Umbilical cord (tissue), 2 donors: ENCODE measurements around the gene LRMDA. TPM values are rescaled to one million over a fixed set of nuclear protein-coding genes. Genes with fewer than 3 reads are reported as not detected.
A peak's percentile ranks its signal among the peaks of the same experiment; 100 is the strongest.

Experiments
- DNase-seq: peaks from one replicate; pipeline ENCODE4 v3.0.0-alpha.2; 2015; ENCODE audit warnings: low spot score
- total RNA-seq: library from RNA; depleted of rRNA; stranded (reverse); fragments of >200 nt; gene quantifications from one replicate; pipeline ENCODE4 v1.2.3, GENCODE V29; 2014; ENCODE audit warnings: low replicate concordance; ENCODE audit not compliant: insufficient read depth

The LRMDA gene
- total RNA-seq, 1 donor from 2014 or later, result 1.7 TPM

DNA sequence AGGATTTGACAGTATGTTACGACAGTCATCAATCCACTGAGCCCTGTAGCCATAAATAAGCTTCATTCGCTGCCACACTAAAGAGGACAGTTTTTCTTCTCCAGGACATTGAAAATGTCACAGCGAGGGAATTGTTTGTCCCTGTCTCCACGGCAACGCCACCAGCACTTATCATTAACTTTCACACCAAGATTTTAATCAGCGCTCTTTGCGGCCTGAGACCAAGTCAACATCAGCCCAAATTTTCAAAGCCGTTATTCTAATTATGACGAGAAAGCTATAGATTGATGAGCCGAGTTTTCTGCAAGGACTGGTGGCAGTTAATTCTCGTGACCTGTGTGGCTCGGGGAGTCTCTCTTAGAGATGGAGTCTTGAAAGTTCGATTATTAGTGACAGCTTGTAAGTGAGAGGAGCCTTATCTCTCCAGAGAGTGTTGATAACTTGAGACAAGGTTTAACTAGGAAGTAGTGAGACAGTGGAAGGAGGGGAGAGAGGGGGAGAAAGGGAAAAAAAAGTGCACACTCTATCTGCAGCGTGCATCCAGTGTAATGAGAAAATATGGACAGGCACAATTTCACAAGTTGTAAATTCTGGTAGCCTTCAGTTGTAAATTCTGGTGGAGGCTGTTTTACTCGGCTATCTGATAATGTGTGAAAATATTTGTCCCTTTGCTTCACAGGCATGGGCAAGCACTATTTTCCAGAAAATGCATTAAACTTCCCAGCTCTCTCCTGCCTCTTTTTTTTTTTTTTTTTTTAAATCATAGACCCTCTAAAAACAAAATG lies 473.3 kb downstream of the LRMDA start:
- no peak for DNase-seq

DNA sequence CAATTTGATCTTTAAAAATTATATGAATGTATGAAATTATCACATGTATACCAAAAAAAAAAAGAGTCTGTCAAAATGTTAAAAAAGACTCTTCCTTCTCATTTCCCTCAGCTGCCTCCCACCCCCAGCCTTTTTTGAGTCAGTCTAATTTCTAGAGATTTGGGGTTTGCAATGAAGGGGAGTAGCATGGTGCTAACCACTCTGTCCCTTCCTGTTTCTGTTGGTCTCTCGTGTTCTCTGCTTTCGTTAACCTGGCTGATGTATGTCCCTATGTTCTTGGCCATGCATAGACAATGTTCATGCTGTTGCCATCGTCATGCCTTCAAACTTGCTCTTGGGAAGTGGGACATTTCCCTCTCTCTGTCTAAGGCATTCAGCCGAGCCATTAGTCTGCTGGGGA lies 474.1 kb downstream of the LRMDA start:
- no peak for DNase-seq

DNA sequence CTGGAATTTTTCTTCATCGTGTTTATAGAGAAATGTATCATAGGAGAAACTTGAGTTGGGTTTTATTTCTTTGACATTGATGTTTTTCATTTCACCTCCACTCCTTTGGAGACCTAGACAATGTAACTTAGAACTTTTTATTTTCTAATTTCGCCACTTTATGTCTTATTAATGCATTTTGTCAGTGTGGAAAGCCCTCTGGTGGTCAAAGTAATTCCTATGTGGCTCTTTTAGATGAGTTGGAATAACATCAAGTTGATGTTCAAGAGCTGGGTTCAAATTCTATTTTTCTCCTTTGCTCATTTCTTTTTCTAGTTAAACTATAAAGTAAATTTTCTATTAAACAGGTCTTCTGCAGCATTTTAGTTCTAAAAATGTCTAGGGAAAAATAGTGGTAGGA lies 478.6 kb downstream of the LRMDA start:
- peak; percentile 37 for DNase-seq

DNA sequence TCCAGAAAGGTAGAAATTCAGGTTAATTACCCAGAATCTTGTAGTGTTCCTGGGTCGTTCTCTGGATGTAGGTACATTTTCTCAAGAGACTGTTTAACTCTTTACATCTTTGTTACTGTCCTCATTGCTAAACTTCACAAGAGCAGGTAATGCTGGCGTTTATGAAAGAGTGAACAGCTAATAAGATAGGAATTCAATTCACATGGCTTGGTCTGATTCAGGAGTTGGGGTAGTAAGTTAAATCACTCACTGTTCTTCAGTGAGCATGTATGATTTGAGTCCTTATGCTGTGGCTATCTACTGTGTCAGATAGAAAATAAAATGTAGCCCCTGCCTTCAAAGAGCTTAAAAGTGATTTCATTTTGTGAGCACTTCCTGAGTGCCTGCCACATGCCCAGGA lies 480.0 kb downstream of the LRMDA start:
- no peak for DNase-seq

DNA sequence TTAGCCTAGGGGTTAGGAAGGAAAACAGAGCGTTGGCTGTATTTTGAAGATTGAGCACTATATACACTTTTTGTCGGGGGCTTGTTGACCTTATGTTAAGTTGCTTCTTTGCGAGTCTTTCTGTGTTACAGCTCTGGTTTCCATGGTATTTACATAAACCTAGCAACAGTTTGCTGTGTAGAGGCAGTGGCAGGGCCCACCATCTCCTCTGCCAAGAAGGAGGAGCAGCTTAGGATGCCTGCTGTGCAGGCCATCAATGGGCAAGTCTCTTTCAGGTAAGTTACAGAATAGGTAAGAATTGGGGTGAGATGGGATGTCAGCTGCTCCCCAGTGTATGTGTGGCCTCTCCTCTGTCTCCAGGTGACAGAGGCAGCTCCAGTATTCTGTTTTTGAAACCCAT lies 485.5 kb downstream of the LRMDA start:
- DNase-seq, result peak; percentile 14

DNA sequence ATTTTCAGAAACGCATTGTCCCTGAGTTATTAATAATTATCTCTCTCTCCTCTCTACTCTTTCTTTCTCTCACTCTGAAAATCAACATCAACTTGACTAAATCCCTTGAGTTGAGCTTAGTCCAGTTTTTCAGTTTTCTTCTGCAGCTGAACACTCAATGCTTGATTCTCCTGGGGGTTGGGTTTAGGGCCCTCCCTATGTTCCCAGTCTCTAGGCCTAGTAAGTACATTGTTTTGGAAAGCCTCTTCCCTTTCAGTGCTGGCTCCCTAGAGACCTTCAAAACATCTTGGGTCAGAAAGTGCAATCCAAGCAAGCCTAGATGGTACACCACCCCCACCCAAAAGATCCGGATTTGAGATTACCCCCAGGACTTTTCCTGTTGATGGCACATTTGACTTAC lies 488.5 kb downstream of the LRMDA start:
- no peak for DNase-seq

DNA sequence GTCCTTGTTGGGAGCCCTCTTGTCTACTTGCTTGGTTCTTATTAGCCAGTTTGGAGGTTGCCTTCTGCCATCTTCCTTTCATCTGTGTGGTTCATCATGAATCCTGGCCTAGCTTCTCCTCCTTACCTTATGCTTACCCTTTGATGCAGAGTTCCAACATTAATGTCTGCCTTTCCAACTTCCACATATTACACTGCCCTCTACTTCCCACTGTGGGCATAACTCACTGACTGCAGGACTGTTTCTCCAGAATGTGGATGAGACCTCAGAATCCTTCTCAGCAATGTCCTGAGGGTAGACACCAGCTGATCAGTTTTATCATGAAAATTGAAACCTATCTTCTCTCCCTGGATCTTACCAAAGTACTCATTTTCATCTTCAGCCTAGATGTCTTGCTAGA lies 491.0 kb downstream of the LRMDA start:
- DNase-seq, result no peak

DNA sequence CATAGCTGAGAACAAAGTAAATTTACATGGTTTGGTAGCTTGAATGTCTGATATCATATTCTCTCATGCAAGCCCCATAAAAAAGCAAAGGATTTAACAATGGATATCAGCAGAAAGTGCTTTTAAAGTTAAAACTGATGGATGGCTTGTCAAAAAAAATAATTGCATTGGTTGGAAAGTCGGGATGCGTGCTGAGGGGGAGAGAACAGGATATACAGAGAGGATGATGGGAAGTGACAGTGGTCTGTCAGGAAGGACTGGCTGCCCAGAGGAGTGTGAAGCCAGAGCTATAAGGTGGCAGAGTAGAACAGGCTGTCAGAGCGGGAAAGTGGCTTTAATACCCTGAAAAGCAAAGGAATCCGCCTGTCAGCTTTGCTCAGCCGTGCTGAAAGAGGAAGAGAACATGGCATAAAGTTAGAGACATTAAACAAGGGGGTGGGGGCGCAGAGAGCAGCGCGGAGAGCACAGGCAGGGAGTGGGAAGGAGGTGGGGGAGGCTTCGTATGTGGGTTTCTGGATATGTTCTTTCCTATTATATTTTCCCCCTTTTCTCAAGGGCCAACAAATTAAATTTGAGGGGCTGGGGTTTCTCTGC lies 493.0 kb downstream of the LRMDA start:
- no peak for DNase-seq

DNA sequence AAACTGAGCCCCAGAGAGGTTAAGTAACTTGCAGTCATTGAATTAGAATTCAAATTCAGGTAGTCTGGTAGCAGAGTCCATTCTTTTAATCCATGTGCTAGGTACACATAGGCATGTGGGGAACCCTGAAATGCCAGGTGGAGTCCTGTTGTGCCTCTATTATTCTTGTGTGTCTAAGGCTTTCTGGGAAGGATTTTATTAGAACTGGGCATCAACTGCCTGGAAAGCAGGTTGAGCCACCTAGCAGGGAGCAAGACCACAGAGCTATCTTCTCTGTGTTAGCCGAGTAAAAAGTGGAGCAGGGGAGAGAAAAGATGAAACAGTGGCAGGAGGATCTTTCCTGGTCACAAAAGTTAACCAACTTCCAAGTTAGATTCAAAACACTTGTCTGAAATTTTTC lies 494.6 kb downstream of the LRMDA start:
- DNase-seq, result no peak

DNA sequence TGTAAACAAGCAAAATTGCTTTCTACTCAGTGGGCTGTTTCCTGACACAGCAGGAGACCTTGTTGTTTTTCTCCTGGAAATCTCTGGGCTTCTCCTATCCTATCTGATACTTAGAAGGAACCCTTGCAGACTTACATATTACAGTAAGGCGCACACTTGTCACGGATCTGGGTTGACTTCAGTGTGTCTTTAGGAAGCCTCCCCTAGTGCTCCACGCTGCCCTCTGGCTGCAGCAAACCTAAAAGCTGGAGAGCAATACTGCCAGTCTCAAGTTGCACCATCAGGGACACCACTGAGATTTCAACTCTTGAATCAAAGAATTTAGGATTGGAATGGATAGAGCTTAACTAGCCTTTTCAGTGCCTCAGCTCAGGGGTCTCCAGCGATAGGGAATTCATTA lies 495.3 kb downstream of the LRMDA start:
- DNase-seq, result no peak

DNA sequence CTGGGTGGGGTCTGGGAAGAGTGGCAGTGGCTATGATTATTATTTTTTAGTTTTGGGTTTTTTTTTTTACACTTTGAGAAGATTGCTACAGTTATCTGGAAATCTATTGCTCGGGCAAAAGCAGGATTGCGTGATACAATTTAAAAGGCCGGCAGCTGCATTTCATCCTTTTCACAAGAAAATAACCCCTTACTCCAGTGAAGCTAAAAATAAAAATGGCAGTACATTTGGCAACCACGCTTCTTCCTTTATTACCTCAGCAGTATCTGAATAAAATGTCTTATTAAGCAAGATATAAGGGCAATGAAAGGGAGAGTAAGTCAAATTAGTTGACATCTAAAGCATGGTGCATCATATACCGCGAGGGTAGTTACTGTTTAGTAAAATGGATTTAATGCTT lies 496.8 kb downstream of the LRMDA start:
- DNase-seq, result no peak

DNA sequence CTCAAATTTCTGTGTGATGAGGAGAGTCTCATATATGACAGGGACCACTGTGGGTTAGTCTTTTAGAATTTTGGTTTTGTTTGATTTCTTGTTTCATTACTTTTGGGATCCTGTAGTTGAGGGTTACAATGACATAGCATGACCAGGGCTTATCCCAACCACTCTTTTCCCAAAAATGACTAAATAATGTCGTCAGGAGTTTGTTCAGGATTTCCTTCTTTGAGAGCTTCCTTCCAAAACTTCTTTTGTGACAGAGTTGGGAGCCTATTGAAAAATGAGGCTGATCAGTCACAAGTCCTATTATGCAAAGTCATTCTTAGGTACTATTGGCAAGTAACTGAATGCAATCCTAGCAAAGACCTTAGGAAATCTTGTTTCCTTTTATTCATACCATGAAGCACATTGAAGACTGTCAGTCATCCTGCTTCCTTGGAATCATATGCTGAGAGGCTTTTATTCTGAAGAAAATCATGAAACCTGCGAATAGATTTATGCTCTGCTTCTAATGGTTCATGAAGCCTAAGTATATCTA lies 498.3 kb downstream of the LRMDA start:
- DNase-seq, result no peak

DNA sequence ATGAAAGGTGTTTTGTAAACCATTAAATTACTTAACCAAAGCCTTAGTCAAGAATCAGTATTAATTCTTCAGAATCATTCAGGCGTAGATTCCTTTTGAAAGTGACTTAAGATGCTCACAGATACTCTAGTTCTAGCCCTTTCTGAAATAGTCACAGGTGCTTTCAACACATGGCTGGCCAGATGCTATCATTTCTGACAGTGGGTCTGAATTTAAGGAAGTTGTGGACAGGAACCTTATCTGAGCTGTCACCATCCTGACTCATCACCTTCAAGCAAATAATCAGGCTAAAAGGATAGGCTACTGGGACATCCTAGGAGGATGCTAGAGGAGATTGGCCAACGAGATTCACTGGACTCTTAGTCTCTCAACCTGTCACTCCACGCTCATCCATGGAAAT lies 501.5 kb downstream of the LRMDA start:
- no peak for DNase-seq

DNA sequence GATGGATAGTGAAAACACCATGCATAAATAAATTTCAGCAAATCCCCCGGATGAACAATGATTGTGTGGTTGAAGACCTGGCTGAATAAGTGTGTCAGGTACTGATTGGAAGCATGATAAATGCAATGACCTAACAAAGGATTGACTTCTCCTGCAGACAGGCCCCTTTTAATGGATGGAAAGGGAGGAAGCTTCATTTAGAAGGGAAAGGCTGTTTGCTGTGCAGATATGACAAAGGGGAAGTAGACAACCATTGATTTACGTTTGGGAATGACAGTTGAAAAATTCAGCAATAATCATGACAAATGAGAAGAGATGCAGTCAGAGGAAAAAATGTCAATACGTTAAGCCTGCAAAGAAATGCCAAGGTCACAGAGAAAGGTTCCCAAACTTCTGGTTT lies 503.8 kb downstream of the LRMDA start:
- DNase-seq, result no peak

DNA sequence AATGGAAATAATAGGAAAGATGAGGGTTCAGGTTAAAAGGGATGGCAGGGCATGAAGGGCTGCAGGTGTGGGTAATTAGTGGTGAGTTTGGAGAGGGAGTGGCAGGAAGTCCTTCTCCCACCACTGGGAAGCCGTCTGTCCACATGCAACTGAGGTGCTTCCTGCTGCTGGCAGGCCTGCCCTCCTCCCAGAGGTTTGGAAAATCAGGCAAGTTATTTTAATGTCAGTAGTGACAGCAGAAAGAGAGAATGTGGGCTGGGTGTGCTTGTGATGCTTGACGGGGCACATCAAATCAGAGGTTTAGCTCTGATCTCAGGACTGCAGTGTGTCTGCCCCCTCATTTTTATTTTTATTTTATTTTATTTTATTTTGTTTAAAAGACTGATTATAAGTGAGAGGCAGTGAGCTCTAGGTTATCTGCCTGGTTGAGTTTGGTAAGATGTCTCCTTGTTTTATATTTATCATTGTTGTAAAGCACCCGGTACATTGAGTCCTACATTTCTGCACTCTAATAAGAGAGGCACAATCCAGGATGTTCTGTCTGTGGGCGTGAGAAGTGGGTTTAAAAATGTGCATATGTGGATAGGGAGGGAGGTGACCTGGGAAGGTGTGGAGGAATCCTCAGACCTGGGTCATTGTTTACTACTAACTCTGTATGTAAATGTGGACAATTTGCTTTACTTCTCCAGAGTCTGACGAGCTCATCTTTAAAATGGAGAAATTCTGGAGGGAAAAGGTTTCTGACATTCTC lies 504.4 kb downstream of the LRMDA start:
- DNase-seq, result no peak

DNA sequence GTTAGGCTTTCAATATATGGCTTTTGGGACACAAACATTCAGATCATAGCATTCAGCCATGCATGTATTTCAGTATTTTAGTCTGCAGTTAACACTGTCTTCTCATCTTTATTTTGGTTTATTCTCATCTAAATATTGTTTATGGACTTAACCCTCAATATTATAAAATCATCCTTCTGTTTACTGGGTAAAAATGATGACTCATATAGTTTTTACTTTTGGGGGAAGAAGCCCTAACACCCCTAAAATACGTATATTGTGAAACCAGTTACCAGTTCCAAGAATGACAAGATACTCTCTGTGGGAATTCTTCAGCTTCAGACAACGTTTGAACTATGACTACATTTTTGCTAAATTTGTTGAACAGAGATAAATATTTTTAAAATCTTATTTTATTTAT lies 505.4 kb downstream of the LRMDA start:
- no peak for DNase-seq

DNA sequence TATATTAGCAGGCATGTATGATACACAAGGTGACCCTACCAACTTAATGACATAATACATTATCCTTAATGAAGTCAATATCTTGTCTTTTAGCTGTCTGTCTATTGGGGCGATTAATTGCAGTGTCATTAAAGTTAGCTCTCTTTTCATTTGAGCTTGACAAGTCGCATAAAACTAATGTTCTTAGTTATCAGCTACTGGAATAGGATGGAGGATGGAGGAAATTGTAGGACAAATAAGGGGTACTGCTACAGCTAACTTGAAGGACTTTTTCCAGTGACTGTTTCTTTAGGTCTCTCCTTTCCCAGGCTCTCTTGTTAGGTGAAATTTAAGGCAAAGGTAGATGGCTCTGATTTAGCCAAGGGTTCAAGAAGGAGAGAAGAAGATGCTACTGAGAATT lies 506.4 kb downstream of the LRMDA start:
- DNase-seq, result no peak

DNA sequence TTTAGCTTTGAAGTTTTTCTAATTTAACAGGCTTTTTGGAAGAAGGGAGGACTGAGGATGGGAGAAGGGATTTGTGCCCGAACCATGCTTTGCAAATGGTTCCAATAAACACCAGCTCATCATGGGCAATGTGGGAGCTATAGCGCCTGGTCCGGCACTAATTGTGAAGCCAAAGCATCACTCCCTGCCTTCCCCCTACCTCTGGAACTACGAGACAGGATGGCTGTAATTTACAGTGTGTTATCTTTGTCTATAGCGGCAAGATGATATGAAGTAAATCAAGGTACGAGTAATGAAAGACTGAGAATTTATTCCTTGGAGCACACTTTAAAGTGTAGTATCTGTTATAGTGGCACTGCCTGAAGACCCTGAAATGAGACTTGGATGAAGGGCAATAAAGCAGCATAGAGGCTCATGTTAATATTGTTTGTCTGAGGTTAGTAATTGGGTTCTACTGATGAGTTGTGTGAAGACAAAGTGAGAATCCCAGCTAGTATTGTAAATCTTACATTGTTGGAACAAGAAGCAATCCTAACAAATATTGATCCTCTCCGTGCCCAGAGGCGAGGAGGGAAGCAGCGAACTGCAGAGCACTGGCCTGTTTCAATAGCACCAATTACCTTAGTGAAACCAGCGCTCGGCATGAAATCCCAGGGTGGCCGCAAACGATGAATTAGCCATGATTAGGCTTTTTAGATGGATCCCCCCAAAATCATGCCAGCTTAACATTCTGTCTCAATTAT lies 507.1 kb downstream of the LRMDA start:
- no peak for DNase-seq

DNA sequence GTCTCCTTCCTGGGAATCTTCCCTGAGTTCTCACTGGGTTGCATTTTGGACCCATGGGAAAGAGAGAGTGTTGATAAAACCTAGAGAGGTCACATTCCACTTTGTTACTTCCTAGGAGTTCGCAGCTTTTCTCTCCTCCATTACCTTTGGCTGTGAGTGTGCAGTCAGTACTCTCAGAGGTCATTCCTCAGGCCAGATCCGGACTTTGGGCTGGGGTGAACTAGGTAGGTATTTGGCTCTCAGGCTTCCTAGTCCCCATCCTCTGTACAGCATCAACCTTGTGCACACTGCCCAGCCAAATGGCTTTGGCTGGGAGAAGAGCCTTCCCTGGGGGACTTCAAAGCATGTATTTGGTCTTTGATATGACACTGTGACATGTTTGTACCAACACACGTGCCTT lies 508.1 kb downstream of the LRMDA start:
- no peak for DNase-seq

DNA sequence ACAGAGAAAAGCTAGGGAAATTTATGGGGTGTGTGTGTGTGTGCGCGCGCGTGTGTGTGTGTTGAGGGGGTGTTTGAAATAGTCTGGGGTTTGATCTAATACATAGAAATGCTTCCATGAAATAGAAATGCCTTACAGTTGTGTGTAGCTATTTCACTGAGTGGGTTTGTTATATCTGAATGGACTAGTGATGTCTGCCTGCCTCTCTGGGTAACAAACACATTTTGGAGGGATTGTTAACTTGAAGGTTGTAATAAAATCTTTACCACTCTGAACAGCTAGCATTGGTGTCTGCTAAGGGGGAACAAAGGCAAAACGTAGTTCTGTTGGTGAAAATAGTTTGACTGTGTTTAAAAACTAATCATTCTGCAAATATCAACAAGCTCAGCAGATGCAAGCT lies 509.3 kb downstream of the LRMDA start:
- DNase-seq, result no peak

DNA sequence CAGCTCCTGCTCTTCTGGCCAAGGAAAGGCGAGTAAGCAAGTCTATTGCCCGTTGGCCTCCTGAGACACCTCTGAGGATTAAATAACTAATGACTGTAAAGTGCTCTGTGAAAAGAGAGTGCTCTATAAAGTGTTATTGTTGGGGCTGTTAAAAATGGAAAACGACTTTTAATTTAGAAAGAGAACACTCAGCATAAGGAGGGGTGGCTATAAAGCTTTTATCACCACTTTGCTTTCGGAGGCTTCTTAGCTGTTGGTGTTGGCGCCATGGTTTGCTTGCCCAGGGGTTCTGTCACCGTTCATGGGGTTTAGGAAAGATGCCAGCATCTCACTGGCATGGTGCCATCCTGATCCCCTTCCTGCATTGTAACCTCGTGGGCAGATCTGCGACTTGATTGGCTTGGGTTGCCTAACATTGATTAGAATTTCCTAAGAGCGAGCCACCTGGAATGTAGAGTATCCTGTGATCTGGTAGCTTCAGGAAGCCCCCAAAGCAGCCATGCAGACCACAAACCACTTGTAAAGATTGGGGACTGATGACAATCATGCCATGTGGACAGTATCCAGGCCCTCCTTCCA lies 509.9 kb downstream of the LRMDA start:
- DNase-seq, result no peak

DNA sequence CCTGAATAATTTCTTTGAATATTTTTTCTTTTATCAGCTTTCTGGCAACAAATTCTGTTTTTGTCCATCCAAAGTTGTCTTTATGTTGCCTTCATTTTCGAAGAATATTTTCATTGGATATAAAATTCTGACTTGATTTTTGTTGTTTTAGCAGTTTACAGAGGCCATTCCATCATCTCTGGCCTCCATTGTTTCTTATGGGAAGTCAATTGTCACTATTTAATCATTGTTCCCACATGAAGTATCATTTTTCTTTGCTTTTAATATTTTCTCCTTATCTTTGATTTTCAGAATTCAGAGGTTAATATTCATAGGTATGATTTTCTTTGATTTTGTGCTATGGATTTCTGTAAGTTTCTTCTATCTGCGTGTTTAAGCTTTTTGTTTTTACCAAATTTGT lies 512.6 kb downstream of the LRMDA start:
- DNase-seq, result no peak
